GDM1 (cell line): ENCODE results near the gene KRTAP4-6.
A peak's percentile ranks its signal among the peaks of the same experiment; 100 is the strongest.
"Not testable (repeated sequence)": the region's sequence is repeated elsewhere in the genome, so short reads cannot be mapped to it uniquely, and the experiment has no call there.

Source experiments
- DNase-seq: peaks from one replicate; lab custom pipeline; 2025; lab: John Stamatoyannopoulos, UW

Gene KRTAP4-6

DNA sequence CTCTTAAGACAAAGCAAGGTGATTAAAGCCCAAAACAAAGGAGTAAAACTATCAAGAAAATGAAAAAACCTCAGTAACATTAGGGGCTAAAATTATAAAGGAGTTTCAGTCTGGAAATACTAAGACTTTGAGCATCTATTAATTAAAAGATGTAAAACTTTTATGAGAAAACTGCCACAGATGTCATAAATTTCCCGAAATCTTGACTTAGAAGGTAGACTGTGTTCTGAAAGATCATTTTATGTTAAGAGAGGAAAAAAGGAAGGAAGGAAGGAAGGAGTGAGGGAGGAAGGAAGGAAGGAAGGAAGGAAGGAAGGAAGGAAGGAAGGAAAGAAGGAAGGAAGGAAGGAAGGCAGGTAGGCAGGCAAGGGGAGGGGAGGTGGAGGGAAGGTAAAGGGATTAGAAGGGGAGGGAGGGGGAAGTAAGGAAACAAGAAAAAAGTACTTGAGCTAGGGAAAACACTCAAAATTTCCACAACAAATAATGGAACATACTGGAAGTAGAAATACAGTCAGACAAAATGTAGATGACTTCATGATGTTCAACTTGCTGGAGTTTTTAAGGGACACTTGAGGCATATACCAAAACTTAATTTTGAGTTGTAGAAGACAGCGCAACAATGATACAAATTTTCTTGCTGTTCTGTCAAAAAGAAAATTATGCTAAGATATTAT, 7.3 kb upstream of the KRTAP4-6 start:
- no peak for DNase-seq

DNA sequence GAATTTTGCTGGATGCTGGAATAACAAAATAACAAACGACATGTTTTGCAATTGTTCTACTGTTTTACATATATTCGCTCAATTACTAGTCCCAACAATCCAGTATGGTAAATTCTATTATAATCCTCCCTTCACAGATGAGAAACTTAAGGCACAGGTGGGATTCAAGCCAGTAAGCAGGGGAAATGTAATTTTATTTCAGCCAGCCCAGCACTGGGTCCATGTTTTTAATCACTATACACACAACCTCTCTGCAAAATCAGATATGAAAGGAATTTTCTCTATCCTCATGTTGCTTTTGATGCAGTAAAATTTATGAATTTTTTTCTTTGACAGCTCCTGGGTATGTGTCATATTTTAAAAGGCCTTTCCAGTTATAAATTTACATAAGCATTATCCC, 4.9 kb upstream of the KRTAP4-6 start:
- DNase-seq: no peak

DNA sequence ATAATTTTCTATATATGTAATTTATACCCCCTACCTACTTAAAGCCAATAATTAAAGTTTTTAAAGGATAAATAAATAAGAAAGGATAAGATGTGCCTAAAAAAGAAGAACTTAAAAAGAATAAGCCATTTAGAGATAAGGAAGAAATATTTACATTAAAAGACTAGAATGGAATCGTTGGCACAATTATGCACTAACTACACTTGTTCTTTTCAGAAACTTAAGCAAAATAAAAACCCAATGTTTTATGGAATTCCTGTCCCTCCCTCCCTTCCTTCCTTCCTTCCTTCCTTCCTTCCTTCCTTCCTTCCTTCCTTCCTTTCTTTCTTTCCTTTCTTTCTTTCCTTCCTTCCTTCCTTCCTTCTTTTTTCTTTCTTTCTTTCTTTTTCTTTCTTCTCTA, 4.5 kb upstream of the KRTAP4-6 start:
- DNase-seq: no peak

DNA sequence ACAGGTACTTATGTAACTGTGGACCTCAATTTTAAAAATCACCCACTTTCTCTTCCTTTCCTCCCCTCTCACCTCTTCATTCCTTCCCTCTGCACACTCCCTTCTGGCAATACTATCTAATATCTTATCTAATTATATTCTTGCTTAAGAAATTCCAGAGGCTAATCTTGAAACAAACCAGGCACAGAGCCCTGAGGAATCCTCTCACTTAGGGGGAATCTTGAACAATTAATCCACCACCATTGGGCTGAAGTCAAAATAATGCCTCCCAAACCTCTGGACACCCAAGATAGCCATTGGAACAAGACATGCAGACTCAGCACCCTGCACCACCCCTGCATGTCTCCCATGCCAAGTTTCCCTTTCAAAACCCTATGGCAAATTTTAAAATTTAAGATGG, 1.0 kb upstream of the KRTAP4-6 start:
- DNase-seq: no peak

DNA sequence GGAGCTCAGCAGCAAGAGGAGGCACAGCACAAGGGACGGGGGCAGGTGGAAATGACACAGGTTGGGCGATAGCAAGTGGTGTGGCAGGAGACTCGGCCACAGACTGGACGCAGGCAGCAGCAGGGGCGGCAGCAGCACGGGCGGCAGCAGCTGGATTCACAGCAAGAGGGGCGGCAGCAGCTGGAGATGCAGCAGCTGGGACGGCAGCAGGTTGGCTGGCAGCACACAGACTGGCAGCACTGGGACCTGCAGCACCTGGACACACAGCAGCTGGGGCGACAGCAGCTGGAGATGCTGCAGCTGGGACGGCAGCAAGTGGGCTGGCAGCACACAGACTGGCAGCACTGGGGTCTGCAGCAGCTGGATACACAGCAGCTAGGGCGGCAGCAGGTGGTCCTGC, 479 bp downstream of the KRTAP4-6 start:
- DNase-seq: not testable (repeated sequence)

DNA sequence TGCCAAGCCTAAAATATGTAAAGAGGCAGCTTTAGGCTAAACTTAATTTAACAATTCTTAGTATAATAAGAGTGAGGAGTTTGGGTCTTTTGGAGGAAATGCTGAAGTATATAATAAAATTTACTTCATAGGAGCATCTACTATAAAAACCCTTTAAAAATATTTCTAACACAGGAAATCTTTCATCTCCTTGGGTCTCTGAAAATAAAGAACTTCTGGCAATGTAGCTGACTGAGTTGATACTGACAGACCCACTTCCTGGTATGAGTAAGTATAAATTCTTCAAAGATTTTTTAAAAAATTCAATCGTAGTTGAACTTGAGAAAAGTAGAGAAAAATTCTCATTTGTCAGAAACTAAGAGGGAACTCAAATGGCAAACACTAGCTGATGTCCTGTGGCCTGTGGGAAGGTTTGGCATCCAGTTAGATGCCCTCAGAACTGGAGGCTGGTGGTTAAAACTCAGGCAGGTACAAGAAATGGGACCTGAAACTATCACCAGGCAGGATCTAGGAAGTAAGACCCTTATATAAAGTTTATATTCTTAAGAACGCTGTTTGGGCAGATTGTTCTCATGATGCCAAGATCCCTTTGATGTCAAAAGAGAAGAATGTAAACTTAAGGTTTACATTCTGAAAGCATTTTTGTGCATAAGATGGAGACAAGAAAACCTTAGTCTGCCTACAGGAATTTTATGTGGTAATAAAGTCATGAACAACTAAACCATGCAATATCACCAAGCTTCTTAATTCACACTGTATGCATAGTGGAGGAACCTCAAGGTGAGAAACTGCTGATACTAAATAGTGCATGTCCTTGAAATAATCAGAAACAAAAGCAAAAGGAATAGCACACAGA, 6.2 kb downstream of the KRTAP4-6 start:
- no peak for DNase-seq

DNA sequence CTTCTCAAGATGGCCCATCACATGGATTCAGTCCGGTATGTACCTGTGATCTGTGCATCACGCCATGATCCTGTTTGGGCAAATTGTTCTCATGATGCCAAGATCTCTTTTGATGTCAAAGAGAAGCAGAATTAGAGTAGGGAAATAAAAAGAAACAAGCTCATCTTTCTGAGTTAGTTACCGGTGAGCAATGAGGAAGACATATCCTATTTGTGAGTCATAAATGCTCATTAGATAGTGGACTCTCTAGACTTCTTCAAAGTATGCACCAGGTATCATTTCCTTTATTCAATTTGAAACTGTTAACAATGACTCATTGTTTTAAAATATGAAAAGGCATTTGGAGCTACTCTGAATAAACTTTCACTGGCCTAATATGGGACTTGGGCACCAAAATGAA, 8.4 kb downstream of the KRTAP4-6 start:
- no peak for DNase-seq

DNA sequence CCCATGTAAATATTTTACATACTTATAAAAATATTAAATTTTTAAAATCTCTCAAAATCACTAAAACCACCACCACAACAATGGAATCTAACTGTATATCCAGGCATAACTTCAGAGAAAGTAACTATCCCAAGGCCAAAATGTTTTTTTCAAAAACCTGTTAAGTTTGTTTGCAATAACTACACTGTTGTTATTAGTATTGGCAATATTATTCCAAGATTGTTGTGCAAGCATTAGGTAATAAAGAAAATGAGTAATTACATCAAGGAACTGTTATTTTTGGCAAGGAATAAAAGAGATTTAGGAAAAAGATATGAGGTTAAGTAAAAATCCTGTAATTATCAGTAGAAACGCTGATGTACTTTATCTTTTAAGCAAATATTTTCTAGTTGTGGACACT, 13.0 kb downstream of the KRTAP4-6 start:
- no peak for DNase-seq

DNA sequence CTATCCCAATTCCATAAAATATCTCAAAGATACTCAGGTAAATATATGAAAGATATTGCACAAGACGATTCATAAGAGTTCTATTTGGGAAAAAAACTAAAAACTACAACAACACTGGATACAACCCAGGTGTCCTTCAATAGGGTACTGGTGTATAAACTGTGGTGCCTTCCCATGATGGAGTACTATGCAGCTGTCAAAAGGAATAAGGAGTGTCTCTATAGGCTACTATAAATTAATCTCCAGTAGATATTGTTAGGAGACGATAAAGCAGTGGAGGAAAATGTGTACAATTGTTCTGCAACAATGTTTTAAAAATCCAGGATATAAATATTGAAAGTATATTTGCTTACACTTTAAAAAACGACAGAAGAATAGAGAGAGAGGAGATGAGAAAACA, 13.9 kb downstream of the KRTAP4-6 start:
- no peak for DNase-seq

DNA sequence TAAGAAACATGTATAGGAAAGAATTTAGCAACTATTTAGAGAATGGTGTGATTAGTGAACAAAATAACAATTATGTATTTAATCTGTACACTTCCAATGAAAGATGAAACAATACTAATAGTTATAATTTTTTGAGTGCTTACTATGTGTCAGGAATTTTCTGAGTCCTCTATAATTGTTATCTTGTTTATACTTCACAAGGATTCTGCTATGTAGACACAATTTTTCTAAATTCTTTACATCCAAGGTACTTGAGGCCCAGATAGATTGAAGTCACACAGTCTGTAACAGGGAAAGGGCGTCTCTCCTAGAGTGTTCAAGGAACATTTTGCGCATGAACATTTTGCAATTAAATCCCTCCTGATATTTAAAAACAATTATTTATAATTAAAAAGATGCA, 15.3 kb downstream of the KRTAP4-6 start:
- DNase-seq: no peak

DNA sequence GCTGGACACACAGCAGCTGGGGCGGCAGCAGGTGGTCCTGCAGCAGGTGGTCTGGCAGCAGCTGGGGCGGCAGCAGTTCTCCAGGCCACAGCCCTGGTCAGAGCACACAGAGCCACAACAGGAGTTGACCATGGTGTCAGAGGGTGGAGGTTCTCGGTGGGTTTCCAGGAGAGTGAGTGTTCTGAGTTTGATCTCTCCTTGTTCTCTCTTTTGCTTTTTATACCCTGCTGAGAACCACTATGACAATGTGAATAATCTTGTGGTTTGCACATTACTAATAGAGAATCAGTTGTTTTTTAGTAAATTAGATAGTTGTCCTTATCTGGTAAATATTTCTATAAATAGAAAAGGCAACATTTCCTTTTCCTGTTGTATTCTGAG, 16.4 kb downstream of the KRTAP4-6 start, which contains the start of gene KRTAP4-12:
KRTAP4-12 (minus strand) TSS at position 192 of the 381 bp plus-strand sequence; CDS start at position 132, 60 bp downstream.
- not testable (repeated sequence) for DNase-seq

DNA sequence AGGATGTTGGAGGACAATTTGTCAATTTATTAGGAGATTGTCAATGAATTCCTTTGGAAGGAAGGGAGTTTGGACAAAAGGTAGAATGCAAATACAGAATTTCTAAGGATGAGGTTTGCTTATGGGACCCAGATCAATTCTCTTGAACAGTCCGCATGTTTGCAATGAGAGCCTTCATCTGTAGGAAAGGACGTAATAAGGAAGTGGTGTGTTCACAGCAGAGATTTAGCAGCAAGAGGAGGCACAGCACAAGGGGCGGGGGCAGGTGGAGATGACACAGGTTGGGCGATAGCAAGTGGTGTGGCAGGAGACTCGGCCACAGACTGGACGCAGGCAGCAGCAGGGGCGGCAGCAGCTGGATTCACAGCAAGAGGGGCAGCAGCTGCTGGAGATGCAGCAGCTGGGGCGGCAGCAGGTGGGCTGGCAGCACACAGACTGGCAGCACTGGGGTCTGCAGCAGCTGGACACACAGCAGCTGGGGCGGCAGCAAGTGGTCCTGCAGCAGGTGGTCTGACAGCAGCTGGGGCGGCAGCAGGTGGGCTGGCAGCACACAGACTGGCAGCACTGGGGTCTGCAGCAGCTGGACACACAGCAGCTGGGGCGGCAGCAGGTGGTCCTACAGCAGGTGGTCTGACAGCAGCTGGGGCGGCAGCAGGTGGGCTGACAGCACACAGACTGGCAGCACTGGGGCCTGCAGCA, 16.9 kb downstream of the KRTAP4-6 start:
- not testable (repeated sequence) for DNase-seq

DNA sequence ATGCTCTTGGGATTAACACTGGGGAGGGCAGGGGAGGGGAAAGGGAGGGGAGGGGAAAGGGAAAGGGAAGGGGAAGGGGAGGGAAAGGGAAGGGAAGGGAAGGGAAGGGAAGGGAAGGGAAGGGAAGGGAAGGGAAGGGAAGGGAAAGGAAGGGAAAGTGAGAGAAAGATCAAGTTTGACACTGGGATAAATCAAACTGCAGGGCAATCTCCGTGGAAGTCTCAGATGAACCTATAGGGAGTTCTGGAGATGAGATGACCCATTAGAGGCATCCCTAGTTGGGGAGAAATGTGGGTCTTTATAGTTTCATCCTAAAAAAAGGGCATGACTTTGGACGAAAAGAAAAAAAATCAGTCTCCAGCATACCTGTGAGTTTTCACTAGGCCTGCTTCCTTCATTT, 18.6 kb downstream of the KRTAP4-6 start:
- DNase-seq: no peak

DNA sequence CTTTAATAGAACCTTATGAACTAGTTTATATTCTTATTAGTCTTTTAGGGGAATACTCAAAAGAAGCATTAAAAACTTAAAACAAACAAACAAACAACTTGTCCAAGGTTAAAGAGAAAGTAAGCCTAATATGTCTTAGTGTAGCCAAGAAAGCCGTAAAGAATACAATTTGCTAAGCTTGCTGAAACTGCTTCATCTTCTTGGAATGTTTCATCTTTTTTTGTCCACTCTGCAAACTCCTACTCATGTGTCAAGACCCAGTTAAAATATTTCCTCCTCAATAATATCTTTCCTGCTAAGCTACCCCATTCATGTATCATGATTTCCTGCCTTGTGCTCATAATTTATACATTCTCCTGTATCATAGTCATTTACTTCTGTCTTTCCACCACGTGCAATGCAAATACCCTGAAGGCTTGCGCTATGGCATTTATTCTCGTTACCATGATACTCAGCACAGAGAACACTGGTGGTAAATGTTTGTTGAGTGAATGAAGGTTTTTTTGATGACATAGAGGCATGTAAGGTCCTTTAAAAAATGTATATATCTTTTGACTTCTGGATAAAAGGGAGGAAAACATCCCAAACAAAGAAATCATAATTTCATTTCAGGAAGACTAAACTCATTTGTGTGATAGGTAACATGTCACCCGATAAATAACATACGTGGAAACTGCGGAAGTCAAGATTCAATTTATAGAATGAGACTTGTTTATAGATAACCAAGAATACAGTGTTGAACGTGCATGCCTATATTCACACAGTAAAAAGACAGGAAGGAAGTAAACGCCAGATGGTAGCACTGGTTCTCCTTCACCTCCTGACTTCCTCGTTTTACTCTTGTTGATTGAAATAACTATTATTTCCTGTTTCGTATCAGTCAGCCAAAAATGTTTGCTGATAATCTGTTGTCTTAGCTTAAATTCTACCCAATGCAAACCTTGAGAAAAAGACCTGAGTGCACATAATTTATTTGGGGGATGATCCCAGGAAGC, 20.4 kb downstream of the KRTAP4-6 start:
- DNase-seq: peak; percentile 51

DNA sequence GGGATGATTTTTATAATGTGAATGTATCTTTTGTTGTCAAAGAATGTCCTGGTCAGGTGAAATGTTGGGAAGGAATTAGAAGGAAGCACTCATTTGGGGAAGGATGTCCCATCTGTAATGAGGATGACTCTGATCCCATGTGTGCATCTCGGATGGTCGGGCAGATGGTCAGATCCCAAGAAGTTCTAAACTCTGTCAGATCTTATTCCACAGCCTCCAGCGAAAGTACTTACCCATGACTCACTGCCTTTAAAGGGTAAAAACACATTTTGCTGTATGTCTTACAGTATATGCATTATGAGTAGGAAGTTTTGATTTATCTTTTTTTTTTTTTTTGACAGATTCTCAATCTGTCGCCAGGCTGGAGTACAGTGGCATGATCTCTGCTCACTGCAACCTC, 21.6 kb downstream of the KRTAP4-6 start:
- no peak for DNase-seq

DNA sequence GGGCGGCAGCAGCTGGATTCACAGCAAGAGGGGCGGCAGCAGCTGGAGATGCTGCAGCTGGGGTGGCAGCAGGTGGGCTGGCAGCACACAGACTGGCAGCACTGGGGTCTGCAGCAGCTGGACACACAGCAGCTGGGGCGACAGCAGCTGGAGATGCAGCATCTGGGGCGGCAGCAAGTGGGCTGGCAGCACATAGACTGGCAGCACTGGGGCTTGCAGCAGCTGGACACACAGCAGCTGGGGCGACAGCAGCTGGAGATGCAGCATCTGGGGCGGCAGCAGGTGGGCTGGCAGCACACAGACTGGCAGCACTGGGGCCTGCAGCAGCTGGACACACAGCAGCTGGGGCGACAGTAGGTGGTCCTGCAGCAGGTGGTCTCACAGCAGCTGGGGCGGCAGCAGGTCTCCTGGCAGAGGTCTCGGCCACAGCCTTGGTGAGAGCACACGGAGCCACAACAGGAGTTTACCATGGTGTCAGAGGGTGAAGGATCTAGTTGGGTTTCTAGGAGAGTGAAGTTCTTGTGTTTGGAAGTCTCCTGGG, 22.4 kb downstream of the KRTAP4-6 start, which contains the start of gene KRTAP4-11:
KRTAP4-11 (minus strand) TSS at position 528 of the 541 bp plus-strand sequence; CDS start at position 470, 58 bp downstream.
- not testable (repeated sequence) for DNase-seq

DNA sequence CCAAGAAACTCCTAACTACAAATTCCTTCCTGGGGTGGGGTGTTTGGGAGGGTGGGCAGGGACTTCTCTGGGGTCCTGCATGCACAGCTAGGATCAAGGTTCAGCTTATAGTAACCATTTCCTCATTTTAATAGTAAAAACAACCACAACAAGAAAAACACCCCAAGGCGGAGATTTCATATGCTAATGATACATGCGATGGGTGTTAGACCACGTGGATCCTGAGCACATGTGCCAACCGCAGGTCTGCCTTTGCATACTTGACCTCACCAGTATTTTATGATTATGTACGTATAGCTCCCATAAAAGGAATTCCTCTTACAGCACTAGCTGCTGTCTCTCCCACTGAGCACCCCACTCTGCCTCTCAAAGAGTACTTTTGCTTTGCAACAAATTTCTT, 24.0 kb downstream of the KRTAP4-6 start:
- no peak for DNase-seq

DNA sequence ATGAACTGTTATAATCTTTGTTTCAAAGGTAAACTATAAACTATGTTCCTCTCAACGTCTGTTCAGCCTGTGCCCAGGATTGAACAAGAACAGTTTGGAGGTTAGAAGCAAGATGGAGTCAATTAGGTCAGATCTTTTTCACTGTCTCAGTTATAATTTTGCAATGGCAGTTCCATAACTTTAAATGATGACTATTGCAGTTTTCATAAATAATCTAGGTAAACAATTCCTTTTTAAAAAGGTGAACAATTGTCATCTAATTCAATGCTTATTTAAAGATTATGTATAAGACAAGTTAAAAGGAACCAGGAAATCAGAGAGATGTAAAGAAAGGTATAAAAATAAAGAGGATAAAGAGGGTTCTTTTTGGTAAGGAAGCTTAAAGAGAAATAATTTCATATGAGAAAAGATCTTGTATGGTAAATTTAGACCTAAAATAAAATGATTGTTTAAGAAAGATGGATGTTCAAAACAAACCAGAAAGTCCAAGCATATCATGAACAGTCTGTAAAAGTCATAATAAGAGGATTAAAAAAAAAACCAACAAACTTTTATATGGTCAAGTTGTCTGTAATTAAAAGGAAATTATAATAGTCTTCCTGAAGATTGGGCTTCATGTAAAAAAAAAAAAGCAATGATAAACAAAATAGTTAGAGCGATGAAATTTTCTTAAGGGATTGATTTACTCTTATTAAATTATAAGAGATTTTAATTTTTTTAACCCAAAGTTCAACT, 29.0 kb downstream of the KRTAP4-6 start:
- no peak for DNase-seq

DNA sequence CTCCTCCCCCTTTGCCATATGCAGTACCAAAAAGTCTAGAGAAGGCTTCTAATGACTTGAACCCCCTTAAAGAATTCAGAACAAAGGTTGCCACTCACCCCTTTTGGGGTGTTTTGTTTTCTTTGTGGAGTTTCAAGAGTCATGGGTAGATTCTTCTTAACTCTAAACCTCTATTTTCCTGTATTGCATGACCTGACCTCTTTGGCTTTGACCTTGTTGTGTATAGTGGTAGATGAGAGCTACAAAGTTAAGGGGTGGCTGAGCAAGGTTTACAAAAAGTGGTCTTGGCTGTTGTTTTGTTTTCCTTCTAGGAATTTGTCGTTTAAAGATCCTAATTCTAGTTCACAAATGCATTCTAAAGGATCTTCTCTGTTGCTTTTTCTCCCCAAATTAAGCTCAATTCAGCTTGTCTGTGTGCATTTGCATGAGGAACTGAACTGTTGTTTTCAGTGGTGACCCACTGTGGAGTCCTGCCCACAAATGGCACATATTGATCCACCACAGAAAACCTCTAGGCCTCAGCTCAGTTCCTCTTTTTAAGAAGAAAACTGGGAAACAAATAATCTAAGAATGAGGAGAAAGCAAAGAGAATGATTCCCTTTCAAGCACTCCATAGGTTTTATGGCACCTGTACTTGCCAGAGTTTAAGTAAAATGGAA, 31.5 kb downstream of the KRTAP4-6 start:
- DNase-seq: not testable (repeated sequence)

DNA sequence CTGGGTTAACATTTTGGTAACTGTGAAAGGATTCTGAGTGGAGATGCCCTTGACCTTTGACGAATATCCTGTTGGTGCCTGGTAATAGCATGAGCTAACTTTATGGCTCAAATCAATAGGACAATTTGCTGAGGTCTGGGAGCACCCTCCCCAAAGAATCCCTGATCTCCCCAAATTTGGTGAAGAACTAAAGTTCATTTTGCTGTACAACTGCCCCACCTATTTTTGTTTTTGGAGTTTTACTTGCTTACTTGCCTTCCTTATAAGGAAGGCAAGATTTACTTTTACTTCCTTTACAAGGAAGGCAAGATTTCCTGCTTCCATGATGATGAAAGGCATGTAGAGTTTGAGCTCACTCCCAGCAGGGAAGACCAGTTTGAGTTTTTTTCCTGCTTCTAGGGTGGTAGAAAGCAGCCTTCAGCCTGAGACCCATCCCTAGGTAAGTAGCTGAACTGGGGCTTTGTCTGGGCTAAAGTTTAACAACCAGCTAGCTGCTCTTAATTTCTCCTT, 32.3 kb downstream of the KRTAP4-6 start:
- DNase-seq: no peak
